HG03095 (cell line): ENCODE measurements around the gene CHFR.
A peak's percentile ranks its signal among the peaks of the same experiment; 100 is the strongest.
"Not testable (repeated sequence)": the region's sequence is repeated elsewhere in the genome, so short reads cannot be mapped to it uniquely, and the experiment has no call there.

ENCODE experiments used
- ATAC-seq: cut with Tn5 transposase; IDR thresholded peaks from one replicate; pipeline ENCODE4 v1.9.1; 2021; ENCODE audit warnings: moderate library complexity; ENCODE audit not compliant: unreplicated experiment

The CHFR gene

DNA sequence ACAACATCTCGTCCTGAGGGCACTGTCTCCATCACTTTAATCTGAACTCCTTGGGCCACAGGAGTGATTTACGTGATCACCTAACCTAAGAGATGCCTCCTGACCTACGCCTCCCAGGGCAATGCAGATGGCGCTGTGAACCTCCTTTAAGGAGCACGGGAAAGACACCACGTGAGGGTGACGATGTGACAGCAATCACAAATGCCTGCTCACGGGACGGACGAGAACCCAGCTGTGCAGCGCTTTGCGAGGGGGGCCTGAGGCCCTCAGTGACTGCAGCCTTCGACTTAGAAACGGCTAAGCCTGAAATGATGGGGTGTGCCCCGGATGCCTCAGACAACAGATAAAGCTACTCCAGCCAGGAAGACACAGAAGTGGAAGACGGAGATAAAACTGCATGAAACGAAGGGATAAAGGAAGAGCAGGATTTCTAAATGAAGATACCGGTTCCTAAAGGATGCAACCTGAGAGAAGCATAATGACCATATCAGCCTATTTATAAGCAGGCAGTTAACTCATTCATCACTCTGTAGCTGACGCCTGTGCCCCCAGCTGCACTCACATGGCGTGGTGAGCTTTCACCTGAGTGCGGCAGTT is 44.9 kb downstream of the CHFR start:
- no peak for ATAC-seq

DNA sequence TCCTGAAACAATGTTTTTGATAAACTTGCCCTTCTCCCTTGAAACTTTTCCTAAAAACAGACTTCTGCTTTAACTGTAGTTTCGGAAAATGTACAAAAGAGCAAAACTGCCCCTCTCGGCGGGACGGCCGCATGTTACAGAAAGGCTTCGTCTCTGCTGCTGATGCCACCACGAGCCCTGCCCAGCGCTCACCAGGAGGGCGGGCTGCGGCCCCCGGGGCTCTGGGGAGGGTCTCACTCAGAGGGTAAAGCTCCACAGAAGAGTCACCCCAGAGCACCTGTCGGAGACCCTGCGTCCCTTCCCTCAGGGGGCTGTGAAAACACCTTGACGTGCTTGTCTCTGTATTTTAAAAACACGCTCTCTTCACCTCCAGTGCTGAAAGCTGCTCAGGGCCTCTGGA is 46.3 kb downstream of the CHFR start:
- ATAC-seq = no peak

DNA sequence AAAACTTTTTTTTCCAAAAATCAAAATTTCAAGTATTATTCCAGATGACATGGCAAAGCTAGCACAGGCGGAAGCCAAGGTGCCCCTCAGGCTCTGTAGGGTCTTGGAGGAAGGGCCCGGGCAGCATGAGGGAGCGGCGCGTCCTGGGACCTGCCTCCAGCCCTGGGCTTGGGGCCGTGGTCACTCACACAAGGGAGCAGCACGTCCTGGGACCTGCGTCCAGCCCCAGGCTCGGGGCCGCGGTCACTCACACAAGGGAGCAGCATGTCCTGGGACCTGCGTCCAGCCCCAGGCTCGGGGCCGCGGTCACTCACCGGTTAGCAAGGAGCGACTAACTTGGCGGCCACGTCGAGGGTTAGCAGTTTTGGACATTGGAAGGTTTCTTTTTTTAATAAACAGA is 46.9 kb downstream of the CHFR start:
- no peak for ATAC-seq

DNA sequence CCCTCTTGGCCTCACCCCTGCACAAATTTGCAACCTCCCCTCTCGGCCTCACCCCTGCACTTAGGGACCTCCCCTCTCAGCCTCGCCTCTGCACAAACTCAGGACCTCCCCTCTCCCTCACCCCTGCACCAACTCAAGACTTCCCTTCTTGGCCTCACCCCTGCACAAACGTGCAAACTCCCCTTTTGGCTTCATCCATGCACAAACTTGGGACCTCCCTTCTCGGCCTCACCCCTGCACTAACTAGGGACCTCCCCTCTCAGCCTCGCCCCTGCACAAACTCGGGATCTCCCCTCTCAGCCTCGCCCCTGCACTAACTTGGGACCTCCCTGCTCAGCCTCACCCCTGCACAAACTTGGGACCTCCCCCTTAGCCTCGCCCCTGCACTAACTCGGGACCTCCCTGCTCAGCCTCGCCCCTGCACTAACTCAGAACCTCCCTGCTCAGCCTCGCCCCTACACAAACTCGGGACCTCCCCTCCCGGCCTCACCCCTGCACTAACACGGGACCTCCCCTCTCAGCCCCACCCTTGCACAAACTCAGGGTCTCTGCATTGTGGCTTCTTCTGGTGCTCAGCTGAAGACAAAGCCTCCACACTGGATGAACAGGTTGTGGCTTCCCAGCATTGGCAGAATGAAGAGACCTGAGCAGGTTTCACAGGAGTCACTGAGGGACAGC is 47.7 kb downstream of the CHFR start:
- ATAC-seq = no peak

DNA sequence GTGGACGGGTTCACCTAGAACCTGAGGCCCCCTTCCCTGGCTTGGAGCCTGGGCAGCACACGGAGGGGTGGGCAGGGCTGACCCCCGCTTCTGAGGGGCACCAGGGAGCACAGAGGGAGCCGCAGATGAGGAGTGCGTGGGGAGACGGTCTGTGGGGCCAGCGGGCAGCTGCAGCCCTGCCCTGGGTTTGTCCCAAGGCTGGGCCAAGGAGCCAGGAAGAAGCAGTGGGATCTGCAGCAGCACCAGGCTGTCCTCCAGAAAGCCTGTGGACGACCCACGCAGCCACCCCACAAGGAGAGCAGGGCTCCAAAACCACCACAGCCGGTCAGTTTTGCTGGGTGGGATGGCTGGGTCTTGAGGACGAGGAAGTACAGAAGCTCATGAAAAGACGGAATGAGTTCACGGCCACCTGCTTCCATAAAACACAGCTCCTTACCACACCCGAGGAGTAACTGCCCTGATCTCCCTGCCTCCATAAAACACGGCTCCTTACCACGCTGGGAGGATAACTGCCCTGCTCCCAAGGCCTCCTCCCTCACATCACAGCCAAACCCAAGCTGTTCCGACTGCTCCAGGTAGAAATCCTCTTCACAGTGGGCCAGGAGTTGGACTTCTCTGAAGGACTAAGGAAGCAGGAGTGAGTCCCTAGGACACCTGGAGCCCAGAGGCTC is 48.9 kb downstream of the CHFR start:
- no peak for ATAC-seq

DNA sequence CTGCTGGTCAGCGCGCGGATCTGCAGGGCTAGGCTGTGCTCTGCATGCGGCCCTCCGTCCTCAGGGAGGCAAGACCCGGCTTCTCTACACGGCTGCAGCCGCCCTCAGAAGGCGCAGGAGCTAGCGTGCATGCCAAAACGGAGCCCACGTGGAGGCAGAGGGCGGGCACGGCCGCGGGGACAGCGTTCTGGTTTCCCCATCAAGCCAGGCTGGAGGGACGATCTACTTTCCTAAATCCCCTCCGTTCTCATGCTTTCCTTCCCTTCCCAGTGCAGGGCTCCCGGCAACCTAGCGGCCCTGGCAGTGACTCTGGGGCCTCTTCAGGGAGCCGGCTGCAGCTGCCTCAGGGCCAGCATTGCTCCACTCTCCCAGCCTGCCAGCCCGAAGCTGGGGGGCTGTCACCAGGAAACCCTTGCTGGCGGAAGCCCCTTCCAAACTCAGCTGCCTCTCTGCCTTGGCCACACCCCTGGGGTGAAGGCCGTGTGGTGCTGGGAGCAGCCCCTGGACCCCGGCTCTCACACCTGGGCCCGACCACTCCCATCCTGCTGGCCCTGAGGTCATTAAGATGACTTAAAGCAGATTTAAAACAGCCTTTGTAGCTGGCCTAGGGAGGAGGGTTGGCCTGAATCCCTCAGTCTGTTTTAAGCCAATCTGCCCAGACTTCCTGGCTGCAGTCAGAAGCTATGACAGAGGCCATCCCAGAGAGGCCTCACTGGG is 49.6 kb downstream of the CHFR start:
- no peak for ATAC-seq

DNA sequence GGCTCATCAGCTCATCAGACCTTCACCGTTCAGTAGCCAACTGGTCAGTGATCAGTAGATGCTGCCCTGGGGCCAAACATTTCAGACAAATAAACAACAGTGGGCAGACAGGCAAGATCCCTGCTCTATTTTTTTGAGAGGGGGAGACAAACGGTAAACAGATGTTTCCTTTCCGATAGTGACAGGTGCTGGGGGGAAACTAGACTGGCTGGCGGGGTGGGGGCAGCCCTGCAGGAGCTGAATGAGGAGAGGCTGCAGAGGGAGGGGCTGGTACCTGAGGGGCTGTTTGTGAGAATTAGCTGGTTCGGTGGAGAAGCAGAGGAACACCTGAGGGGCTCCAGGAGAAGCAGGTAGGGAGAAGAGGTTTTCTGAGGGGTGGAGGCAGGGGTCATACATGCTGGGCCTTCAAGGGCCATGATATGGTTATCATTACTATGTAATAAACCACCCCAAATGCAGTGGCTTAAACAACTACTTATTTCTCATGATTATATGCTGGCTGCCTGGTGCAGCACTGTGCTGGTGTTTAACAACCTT is 50.5 kb downstream of the CHFR start:
- ATAC-seq = no peak

DNA sequence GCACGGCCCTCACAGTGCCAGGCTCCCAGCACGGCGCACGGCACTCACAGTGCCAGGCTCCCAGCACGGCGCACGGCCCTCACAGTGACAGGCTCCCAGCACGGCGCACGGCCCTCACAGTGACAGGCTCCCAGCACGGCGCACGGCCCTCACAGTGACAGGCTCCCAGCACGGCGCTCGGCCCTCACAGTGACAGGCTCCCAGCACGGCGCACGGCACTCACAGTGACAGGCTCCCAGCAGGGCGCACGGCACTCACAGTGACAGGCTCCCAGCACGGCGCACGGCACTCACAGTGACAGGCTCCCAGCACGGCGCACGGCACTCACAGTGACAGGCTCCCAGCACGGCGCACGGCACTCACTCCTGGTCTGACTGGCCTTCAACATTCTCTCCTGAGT is 51.2 kb downstream of the CHFR start:
- ATAC-seq = not testable (repeated sequence)

DNA sequence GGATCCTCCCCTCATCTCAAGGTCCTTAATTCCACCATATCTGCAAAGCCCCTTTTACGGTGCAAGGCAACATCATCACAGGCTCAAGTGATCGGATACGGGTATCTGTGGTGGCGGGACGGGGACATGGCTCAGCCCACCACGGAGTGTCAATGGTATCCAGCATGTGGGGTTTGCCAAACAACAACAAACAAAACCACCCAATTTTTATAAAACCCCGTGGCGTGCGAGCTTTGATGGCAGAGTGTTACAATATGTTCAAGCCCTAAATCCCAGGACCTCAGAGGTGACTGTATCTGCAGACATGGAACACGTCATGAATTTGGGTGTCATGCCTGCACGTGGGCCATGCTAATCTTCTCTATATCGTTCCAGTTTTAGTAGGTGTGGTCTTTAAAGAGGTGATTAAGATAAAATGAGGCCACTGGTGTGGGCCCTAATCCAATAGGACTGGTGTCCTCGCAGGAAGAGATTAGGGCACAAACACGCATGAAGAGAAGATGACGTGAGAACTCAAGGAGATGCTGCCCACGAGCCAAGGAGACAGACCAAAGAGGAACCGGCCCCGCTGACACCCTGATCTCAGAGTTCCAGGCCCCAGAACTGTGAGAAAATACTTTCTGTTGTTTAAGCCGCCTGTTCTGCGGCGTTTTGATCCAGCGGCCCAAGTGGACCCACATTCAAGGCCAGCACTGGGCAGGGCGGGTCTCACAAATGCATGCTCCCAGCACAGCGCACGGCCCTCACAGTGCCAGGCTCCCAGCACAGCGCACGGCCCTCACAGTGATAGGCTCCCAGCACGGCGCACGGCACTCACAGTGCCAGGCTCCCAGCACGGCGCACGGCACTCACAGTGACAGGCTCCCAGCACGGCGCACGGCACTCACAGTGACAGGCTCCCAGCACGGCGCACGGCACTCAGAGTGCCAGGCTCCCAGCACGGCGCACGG is 52.1 kb downstream of the CHFR start:
- no peak for ATAC-seq

DNA sequence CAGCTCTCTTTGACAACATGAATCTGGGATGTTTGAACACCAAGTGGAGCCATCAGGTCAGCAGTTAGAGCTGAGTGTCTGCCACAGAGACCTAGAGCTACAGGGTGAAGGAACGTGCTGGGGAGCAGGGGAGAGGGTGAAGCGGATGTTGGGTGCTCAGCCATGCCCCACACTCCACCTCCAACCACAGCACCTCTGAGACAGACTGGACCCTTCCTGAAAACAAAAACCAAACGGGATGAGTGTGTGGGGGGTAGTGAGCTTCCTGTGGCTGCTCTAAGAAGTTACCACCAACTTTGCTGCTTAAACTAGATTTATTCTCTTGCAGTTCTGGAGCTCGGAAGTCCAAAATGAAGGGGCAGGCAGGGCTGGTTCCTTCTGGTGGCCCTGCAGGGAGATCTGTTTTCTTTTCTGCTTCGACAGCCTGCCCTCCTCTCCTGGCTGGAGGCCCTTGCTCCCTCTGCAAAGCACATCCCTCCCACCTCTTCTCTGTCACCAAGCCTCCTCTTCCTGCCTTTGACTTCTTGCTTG is 53.2 kb downstream of the CHFR start:
- no peak for ATAC-seq

DNA sequence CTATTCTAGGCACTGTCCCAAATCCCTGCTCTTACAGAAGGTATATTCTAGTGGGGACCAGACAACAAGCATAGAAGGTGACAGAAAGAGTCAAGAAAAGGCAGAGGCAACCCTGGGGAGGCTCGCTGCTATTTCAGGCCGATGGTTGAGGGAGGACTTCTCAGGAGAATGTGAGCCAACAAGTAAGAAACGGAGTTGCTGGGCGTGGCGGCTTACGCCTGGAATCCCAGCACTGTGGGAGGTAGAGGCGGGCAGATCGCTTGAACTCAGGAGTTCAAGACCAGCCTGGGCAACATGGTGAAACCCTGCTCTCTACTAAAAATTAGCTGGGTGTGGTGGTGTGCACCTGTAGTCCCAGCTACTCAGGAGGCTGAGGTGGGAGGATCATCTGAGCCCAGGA is 54.1 kb downstream of the CHFR start:
- no peak for ATAC-seq

DNA sequence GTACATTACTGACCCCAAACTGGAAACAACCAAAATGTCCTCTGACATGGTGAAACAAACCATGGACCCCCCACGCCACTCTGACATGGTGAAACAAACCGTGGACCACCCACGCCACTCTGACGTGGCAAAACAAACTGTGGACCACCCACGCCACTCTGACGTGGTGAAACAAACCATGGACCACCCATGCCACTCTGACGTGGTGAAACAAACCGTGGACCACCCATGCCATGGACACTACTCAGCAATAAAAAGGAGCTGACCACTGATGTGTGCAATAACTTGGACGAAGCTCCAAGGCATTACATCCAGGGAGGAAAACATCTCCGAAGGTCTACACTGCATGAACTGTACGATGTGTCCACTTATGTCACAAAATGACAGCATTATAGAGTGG is 55.6 kb downstream of the CHFR start:
- no peak for ATAC-seq

DNA sequence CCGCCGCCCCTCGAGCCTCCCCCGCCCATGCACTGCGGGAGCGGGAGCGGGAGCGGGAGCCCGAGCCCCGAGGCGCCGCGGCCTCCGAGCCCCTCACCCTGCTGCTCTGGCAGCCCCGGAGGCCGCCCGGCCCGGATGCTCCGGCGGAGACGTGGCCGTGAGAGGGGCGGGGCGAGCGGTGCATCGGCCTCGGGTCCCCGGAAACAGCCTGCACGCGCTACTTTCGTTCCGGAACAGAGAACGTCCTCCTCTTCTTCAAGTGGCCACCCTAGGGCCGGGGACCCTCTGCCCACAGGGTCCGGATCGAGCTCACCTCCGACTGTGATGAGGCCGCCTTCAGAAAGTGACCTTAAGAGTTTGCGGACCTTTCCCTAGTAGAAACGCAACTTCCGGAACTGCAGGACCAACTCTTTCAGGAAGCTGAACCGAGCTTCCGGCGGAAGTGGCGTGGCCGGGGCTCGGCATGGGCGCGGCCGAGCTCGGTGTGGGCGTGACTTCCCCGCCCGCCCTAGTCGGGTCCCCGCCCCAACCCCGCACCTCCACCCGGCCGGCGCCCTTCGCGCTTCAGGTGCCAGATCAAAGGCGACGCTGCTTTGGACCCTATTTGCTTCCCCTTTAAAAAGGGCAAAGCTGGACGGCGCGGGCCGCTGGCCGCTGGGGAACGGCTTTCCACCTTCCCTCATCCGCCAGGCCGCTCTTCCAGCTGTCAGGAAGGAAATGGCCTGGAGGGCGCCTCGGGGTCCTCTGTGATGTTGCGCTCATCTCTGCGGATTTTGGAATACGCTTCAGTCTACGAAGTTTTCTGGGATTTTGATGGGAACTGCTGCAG is 58.5 kb downstream of the CHFR start, which contains the start of gene GOLGA3:
TSS of gene GOLGA3 (minus strand) at position 164 of the 829 bp plus-strand sequence. CDS start 6,741 bp downstream, outside the sequence.
- peak; percentile 86 for ATAC-seq

DNA sequence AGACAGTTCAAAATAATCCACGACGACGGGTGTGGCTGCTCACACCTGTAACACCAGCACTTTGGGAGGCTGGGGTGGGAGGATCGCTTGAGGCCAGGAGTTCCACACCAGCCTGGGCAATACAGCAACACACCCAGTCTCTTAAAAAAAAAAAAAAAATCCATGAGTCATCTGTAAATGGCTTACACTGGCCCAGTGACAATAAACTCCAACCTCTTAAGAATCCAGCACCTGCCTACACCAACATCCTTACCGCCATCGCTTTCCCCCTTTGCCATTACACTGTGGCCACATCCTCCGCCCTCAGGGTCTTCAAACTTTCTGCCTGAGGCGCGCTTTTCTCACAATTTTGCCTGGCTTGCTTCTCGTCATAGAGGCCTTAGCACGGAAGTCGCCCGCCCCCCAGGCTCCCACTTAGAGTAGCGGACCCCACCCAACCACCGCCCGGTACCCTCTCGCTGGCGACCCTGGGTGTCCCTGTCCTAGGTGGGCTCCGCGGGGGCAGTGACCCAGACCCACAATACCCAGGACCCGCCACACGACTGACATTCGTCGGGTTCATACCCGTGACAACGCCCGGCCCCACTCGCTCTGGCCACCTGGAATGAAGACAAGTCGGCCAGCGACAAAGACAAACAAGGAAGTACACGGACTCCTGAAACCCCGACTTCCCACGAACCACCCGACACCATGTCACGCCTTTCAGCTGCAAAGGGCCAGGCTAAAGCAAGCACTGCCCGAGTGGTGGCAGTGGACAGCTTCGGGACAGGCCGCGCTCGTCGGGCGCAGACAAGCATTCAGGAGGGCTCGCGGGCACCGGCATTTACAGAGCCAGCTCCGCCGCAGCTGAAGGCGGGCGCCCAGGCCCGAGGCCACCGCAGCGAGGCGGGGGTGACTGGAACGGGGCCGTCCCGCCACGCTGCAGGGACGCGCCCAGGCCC is 59.4 kb downstream of the CHFR start:
- peak; percentile 20 for ATAC-seq

DNA sequence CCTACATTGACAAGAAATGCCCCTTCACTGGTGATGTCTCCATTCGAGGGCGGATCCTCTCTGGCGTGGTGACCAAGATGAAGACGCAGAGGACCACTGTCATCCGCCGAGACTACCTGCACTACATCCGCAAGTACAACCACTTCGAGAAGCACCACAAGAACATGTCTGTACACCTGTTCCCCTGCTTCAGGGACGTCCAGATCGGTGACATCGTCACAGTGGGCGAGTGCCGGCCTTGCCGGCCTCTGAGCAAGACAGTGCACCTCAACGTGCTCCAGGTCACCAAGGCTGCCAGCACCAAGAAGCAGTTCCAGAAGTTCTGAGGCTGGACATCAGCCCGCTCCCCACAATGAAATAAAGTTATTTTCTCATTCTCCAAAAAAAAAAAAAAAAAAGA is 61.5 kb downstream of the CHFR start:
- no peak for ATAC-seq

DNA sequence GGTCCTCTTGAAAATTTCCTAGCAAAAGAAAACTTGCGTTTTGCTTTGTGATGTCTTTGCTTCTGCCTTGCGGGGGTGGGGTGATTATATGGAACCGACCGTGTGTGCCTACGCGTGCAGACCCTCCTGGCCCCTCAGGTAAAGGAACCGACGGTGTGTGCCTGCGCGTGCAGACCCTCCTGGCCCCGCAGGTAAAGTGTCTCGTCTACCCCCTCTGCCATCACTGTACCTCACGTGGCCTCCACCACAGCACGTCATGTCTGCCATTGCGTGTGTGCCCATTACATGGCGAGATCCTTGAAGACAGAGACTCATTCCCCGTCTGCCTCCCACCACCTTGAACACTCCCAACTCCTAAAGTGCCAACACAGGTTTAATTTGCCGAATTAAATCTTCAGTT is 62.3 kb downstream of the CHFR start:
- no peak for ATAC-seq

DNA sequence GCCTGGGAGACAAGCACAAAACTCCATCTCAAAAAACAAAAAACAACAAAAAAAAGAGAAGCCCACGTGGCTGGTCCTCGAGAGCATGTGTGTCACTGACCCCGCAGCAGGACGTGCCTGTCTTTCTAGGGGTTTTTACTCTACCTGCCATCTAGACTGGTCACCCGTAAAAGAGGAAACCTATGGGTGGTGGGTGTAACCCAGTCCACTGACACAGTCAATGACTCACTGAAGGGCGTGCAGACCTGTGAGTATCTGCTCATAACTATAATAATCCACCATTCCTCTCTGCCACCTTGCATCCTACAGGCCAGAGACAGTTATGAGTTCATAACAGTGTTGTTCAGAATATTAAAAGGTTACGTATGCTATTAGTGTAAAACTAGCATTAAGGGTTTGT is 63.4 kb downstream of the CHFR start:
- no peak for ATAC-seq

DNA sequence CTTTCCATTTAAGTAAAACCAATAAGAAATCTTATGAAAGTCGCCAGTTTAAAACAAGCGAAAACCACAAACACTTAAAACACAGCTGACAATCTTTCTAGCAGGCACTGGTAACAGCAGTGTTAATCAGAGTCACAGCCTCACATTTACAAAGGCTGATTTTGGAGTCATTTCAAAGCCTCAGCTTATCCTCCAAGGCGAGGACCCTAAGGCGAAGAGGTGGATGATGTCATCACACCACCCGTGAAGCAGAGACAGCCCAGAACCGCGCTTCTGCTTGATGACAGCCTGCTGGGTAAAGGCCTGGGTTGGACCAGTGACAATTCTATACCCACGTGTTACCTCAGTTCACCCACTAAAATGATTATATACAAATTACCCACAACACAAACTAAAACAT is 68.8 kb downstream of the CHFR start:
- no peak for ATAC-seq
